Measurements from ENCODE around the gene CERS6.

Gene CERS6

DNA sequence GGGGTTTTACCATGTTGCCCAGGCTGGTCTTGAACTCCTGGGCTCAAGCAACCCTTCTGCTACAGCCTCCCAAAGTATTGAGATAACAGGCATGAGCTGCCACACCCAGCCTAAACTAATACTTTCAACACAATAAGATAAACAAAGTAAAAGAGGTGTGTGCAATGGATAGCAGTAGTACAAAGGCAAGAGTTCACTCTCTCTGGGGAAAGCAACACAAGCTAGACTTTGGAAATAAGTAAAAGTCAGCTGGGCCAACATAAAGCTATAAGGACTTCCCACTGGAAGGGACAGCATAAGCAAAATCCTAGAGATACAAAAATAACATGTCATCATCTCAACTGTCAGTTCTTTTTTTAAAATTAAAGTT, 341.2 kb downstream of the CERS6 start:
- no peak for DNase-seq (ENCODE audit: low read depth, low spot score)

GRCh38 chr2:168798076-168798887, 342.2 kb downstream of the CERS6 start:
- DNase-seq (ENCODE audit: low read depth, low spot score), result peak; percentile 53

DNA sequence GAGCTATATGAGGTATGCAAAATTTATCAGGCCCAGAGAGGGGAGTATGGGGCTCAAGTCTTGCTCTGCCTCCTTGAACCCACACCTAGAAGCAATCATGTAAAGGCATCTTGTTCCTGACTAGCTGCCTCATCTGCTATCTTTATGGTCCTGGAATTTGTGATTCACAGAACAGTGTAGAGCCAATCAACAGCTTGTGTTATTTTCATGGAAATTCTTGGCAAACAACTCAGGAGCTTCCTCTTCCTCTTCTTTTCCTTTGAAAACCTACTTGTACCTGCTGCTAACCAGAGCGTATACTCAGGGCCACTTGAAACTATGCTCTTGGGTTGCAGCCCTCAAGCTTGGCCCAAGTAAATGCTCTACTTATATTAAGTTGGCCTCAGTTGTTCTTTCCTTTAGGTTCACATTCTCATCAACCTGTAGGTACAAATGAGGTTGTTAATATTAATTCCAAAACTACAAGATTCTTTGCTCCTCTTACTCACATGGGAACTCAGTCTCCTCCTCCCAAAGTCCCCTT, 342.9 kb downstream of the CERS6 start:
- no peak for DNase-seq (ENCODE audit: low read depth, low spot score)

- no peak for DNase-seq (ENCODE audit: low read depth, low spot score)
Observed at GRCh38 chr2:168801471-168801870, 345.4 kb downstream of the CERS6 start.

GRCh38 chr2:168801961-168802858, 346.1 kb downstream of the CERS6 start, which contains the start of gene NOSTRIN:
TSS of gene NOSTRIN (plus strand) at chr2:168802637. CDS start at chr2:168802647, 10 bp downstream.
- peak; percentile 66 for DNase-seq (ENCODE audit: low read depth, low spot score)

GRCh38 chr2:168802859-168803725, 347.0 kb downstream of the CERS6 start:
- DNase-seq (ENCODE audit: low read depth, low spot score), result no peak

GRCh38 chr2:168804214-168804613, 348.1 kb downstream of the CERS6 start:
- DNase-seq (ENCODE audit: low read depth, low spot score), result no peak

DNA sequence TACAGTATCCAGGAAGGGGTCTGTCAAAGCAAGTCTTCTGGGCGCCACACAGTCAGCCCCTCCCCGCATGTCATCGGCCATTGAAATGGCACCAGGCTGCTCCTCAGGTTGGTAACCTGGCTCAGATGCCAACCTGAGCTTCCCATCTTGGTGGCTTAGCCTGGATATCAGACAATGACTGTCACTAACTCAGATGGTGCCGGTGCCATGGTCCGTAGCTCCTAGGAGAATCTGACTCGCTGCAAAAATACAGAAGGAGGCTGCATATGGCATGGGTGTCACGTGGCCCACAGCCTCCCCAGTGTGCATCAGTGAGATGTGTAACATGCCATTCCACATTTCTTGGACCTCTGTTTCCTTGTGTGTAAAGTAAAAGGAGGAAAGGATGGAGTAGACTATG, 349.5 kb downstream of the CERS6 start:
- DNase-seq (ENCODE audit: low read depth, low spot score), result no peak

DNA sequence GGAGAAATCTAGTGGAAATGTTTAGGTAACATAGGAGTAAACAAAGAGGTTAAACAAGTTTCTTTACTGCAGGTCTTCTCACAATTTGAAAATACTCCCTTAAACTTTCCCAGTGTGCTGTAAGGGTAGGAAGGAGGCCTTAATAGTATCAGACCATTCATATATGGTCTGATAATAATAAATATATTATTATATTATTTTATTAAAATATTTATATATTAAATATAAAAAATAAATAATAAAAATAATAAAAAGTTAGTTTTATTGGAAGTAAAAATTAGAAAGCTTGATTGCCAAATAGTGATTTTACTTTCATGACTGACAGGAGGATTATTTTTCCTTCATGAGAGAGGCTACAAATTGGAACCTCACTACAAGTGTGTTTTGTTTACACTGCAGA, 353.5 kb downstream of the CERS6 start:
- DNase-seq (ENCODE audit: low read depth, low spot score), result no peak

GRCh38 chr2:168810235-168810634, 354.2 kb downstream of the CERS6 start:
- DNase-seq (ENCODE audit: low read depth, low spot score), result peak; percentile 41

GRCh38 chr2:168811696-168812095, 355.6 kb downstream of the CERS6 start:
- no peak for DNase-seq (ENCODE audit: low read depth, low spot score)

DNA sequence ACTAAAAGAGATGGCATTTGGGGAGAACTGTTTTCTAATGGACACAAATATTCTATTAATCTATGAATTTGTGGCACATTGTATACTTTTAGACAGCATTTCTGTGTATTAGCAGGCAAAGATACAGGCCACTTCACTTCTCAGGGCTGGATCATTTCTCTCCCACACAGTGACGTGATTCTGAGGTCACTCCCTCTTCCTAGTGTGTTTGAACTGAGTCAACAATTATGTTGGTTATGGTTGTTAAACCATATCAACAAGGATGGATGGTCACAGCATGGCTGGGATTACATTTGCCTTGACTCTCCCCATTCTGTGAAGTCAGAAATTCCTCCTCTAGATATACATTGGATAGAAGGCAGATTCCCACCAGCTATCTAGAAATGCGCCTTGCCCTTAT, 358.0 kb downstream of the CERS6 start:
- DNase-seq (ENCODE audit: low read depth, low spot score), result no peak

DNA sequence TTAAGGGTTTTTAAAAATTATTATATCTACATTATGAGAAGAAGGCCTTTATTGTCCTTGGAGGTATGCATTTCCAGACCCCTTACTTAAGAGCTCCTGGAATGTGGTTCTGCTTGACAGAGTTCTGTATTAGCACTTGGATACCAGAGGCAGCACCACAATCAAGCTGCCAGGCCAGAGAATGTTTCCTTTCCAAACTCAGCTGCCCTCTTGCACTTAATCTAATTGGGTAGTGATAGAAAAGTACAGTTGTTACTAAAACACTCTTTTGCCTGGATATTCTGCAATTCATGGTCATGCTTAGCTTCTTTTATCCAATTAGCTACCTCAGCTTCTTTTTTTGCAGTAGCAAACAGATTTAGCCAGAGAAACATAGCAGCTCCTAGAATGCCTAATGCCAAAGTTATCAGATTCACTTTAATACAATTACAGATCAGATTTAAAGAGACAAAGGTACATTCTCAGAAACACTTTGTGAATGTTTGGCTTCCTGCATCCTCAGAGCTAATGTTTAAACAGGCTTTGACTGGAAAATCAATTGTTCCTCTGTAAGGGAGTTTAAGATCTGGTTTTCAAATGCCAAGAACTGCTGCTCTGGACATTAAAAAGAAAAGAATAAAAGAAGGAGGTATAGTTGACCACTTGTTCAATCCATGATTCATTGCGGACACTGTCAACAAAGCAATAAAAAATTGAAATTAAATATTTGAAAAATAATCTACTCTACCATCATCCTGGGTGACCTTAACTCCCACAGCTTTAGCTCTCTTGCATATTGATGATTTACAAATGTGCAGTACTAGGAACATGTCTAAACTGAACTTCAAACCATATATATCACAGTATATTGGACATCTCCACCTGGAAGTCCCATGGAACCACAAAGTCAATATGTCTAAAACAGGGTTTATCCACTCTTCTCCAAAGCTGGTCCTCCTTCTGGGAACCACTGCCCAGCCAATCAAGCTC, 359.2 kb downstream of the CERS6 start:
- peak; percentile 17 for DNase-seq (ENCODE audit: low read depth, low spot score)

- peak; percentile 47 for DNase-seq (ENCODE audit: low read depth, low spot score)
Observed at GRCh38 chr2:168816369-168816768, 360.3 kb downstream of the CERS6 start.

- no peak for DNase-seq (ENCODE audit: low read depth, low spot score)
Observed at GRCh38 chr2:168819050-168819715, 363.1 kb downstream of the CERS6 start.

- DNase-seq (ENCODE audit: low read depth, low spot score), result no peak
Observed at GRCh38 chr2:168819829-168820489, 363.9 kb downstream of the CERS6 start.

DNA sequence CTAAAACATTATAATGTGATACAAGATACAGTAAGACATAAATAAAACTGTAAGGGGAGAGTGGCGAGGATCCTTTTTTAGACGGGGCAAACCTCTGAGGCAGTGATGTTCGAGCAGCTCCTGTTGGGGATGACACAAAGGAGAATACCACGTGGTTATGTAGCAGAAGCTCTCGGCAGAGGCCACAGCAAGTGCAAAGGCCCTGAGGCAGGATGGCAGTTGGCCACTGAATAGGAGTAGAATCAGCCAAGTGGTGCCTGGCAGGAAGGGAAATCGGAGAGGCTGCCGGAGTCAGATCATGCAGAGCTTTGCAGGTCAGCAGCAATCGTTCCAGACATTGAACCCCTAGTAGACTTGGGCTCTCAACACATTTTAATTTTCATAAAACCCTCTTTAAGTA, 365.5 kb downstream of the CERS6 start:
- DNase-seq (ENCODE audit: low read depth, low spot score), result no peak

- no peak for DNase-seq (ENCODE audit: low read depth, low spot score)
Observed at GRCh38 chr2:168821992-168822391, 365.9 kb downstream of the CERS6 start.
